ENCODE measurements around the gene ABCC10.
"Not testable (repeated sequence)": the region's sequence is repeated elsewhere in the genome, so short reads cannot be mapped to it uniquely, and the experiment has no call there.

Gene ABCC10

GRCh38 chr6:43427406-43428111, at the start of gene ABCC10:
ABCC10 (plus strand) TSS chr6:43427541; CDS start chr6:43427979, 438 bp downstream.
- DNase-seq (ENCODE audit: low read depth): peak; percentile 89

- DNase-seq (ENCODE audit: low read depth): no peak
Measured at GRCh38 chr6:43377710-43378229, 49.6 kb upstream of the ABCC10 start.

DNA sequence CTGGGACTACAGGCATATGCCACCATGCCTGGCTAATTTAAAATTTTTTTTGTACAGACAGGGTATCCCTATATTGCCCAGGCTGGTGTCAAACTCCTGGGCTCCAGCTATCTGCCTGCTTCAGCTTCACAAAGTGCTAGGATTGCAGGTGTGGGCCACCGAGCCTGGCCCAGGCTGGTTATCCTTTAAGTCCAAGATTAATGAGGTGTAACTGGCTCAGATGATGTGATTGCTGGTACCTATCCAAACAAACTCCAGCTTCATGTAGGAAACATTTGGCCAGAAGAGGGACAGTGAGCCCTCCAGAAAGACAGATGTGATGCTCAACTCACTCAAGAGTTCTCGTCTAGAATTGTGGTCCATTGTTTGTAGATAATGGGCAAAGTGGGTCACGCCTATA, 48.7 kb upstream of the ABCC10 start:
- no peak for DNase-seq (ENCODE audit: low read depth)

GRCh38 chr6:43380858-43381257, 46.5 kb upstream of the ABCC10 start:
- not testable (repeated sequence) for DNase-seq (ENCODE audit: low read depth)

DNA sequence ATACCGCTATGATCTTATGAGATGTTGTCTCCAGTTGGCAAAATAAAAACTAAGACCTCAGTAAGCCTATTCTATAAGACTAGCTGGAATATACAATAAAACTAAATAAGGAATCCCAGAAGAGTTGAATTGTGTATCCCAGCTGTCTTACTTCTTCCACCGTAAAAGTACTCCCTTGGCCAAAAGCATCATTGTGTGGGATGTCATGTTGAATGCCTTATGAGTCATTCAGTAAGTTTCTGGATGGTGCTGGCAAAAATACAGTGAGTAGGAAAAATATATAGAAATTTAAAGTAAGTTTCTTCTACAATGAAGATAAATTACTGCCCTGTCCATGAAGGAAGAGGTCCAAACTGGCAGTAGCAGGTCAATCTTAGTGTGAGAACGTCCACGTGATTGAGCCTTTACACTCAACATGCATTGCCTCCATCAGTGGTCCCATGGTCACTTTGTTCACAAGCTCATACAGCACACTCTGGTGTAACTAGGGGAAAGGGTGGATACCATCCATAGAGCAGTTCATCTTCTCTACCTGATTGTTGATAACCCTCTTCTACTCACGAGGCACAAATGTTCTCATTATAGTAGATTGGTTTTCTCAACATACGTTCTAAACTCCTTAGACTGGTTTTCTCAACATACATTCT, 44.2 kb upstream of the ABCC10 start:
- no peak for DNase-seq (ENCODE audit: low read depth)

- DNase-seq (ENCODE audit: low read depth): no peak
Measured at GRCh38 chr6:43386492-43386891, 40.8 kb upstream of the ABCC10 start.

DNA sequence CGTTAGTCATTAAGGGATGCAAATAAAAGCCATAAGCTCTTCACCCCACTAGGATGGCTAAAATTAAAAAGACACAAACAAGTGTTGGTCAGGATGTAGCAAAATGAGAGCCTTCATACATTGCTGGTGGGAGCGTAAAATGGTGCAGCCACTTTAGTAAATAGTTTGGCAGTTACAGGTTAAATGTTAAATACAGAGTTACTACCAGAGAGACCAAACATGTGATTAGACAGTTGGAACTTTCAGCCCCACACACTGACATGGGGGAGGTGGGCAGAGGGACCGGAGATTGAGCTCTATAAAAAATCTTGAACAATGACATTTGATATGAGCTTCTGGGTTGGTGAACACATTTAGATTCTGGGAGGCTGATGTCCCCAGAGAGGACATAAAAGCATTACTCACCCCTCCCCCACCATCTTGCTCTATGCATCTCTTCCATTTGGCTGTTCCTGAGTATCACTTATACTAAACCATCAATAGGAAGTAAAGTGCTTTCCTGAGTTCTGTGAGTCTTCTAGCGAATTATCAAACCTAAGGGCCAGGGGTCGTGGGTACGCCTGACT, 37.5 kb upstream of the ABCC10 start:
- DNase-seq (ENCODE audit: low read depth): no peak

- not testable (repeated sequence) for DNase-seq (ENCODE audit: low read depth)
Measured at GRCh38 chr6:43390753-43391439, 36.4 kb upstream of the ABCC10 start.

GRCh38 chr6:43391440-43392031, 35.8 kb upstream of the ABCC10 start:
- no peak for DNase-seq (ENCODE audit: low read depth)

GRCh38 chr6:43393133-43393532, 34.2 kb upstream of the ABCC10 start:
- not testable (repeated sequence) for DNase-seq (ENCODE audit: low read depth)

GRCh38 chr6:43393602-43394001, 33.7 kb upstream of the ABCC10 start:
- DNase-seq (ENCODE audit: low read depth): no peak

DNA sequence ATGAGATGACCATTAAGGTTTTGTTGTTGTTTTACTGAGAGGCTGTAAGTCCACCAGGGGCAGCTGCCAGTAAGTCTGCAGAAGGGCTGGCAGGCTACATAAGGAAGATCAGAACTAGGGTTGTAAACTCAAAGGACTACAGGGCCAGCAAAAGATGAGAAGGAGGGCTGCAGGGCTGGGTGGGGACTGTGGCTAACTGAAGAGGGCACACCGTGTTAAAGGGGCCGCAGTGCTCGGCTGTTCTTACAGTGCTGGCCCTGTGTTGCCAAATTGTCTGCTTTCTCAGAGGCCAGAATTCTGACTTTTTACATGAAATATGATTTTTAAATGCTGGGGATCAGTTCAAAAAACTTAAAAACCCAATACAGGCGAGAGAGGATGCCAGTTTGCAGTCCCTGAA, 32.4 kb upstream of the ABCC10 start:
- DNase-seq (ENCODE audit: low read depth): no peak

DNA sequence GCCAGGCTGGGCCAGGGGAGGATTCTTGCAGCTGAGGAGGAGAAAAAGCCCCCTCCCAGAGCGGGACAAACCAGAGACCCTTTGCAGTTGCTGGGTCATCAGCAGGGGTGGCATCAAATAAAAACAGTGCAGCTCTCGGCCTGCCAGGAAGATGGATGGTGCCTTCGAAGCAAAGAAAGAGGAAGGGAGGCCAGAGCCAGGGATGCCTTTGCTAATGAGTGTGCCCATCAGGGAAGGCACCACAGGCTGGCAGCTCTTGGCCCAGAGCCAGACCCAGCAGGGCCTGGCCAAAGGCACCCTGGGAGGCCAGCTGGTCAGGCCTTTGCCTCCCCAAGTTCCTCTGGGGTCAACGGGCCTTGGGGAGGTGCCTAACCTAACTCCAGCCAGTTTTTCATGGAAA, 31.6 kb upstream of the ABCC10 start:
- DNase-seq (ENCODE audit: low read depth): no peak

DNA sequence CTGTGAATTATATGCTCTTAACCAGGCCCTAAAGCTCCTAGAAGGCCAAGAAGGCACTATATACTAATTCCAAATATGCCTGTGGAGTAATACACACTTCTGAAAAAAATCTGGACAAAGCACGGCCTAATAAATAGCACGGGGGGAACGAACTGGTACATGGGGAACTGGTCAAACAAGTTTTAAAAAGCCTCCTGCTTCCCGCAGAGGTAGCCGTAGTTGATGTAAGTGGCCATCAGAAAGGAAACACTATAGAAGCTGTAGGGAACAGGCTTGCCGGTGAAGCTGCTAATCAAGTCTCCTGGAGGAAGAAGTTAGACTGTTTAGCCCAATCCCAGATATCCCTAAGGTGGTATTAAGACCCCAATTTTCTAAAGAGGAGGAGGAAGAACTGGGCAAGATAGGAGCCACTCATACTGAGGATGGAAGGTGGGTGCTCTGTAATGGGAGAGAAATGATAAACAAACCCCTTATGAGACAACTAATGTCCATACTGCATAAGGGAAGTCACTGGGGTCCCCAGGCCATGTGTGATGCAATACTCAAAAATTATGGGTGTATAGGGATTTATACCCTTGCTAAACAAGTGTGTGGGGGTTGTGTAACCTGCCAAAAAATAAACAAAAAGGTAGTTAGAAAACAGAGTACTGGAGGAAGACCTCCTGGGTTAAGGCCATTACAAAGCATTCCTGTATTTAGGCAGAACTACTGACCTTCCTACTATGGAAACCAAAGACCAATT, 30.8 kb upstream of the ABCC10 start:
- DNase-seq (ENCODE audit: low read depth): no peak

GRCh38 chr6:43399932-43400487, 27.3 kb upstream of the ABCC10 start:
- no peak for DNase-seq (ENCODE audit: low read depth)

DNA sequence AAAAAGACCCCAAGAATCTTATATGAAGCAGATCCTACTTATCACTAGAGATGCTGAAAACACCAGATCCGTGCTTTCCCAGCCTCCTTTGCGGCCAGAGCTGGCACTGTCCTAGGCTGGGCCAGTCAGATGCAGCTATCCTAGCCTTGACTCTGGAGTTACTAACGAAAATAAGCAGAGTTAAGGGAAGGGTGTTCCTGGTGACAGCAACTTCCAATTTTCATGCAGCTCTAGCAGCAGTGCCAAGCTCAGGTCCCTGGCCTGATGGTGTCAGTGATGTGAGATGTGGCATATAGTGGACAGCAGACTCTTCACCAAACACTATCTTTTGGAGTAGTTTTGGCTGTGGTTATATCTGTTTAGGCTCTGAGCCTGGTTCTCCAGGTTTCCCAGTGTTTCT, 25.6 kb upstream of the ABCC10 start:
- DNase-seq (ENCODE audit: low read depth): no peak

DNA sequence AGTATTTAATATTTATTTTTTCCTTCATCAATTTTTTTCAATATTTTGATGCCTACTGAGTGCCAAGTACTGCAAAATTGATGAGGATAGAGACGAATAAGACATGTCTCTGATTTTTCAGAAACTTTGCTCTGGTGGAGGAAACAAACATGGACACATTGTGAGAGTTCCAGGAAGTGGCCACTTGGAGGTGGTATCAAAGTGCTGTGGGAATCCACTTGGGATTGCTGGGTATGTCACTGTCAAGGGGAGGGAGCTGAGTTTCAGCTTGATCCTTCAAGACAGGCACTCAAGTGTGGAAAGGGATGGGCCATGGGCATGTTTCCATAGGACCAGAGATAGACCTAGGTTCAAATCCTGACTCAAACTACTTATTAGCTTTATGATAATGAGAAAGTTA, 24.5 kb upstream of the ABCC10 start:
- no peak for DNase-seq (ENCODE audit: low read depth)

DNA sequence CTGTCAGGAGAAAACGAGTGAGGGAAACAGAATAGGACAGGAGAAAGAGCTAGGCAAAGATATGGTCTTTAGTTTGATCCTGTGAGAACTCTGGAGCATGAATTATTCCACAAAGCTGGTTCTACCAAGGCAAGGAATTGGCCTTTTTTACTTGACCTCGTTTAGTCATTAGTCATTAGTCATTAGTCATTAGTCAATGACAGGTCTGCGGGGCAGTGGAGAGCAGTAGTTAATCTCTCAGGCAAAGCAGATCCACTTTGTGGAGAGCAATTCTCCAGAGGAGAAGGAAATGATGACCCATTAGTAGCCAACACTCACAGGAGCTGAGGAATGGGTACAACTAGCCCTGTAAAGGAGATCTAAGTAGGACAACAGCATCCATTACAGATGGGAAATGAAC, 22.0 kb upstream of the ABCC10 start:
- DNase-seq (ENCODE audit: low read depth): no peak

GRCh38 chr6:43407296-43407695, 20.0 kb upstream of the ABCC10 start:
- no peak for DNase-seq (ENCODE audit: low read depth)

GRCh38 chr6:43408259-43408658, 19.1 kb upstream of the ABCC10 start:
- no peak for DNase-seq (ENCODE audit: low read depth)

DNA sequence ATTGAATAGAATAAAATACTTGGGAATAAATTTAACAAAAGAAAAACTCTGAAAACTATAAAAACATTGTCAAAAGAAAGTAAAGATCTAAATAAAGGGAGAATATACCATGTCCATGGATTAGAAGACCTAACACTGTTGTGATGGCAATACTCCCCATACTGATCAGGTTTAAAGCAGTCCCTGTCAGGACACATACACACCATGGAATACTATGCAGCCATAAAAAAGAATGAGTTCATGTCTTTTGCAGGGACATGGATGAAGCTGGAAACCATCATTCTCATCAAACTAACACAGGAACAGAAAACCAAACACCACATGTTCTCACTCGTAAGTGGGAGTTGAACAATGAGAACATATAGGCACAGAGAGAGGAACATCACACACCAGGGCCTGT, 16.6 kb upstream of the ABCC10 start:
- not testable (repeated sequence) for DNase-seq (ENCODE audit: low read depth)

All from stimulated activated CD8-positive, alpha-beta memory T cell treated with anti-CD3 and anti-CD28 coated beads, Interleukin-15, amount 100 ng/mL, for 24 hours (primary cell).